ENCODE results near the gene HOXA13.
A peak's percentile ranks its signal among the peaks of the same experiment; 100 is the strongest.

Gene HOXA13

DNA sequence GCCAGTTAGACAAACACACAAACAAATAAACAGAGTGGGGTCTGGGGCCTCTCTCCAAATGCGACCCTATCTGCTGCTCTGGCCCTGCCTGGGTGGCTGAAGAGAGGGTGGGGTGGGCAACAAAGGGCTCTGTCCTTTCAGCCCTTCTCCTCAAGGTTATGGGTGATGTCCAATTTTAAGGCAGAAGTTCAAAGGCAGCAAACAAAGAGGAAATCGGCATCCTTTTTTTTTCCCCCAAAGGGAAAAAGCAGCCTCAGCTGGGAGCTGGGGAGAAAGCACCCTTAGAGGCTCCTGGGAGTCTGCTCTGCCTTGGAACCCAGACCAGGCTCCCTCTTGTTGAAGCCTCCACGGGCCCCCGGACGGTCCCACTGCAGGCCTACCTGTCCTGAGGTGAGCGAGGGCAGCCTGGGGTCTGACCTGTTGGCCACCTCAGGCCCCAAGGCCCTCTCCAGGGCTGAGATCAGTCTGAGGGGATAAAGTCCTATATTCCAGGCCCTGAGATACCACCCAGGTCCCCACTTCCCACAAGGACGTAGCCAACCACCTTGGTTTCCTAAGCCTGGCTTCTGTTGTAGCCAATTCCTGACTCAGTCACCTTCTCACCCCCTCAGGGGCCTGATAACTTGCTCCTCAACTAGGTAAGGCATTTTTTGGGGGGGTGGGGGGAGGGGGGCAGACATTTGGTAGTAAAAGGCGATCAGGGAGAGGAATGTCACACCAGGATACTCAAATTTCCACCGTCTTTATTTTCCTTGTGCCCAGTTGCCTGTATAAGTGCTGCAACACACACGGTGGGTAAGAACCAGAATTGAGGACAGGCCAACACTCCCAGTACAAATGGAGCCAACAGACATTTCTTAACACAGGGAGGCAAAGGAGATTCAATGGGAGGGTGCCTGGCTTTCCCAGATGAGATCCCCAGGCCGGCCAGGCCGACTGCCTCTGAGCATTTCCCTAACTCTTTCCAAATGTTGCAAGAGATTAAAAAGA is 19.2 kb downstream of the HOXA13 start:
- DNase-seq = peak; percentile 37

- peak; percentile 92 for DNase-seq
Measured at GRCh38 chr7:27179503-27180430, 20.1 kb downstream of the HOXA13 start.

GRCh38 chr7:27179030-27179429 is 20.9 kb downstream of the HOXA13 start:
- DNase-seq = peak; percentile 44

DNA sequence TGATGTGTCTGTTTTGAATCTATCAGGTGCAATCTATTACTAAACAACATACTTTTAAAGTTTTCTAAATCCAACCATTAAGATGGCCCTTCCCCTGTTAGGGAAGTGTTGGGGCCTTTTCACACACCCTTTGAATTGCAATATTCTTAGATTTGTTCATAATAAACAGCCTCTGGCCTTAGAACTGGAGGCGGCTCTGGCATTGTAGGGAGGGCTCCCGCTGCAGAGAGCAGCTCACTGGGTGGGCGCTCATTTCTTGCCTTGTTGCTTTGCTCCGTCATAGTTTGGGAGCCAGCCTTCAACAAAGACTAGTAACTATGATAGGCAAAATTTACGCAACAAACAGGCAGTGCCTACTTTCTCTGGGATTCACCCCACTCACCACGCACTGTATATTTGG is 21.5 kb downstream of the HOXA13 start:
- peak; percentile 52 for DNase-seq

- DNase-seq = peak; percentile 47
Measured at GRCh38 chr7:27177795-27178320, 22.0 kb downstream of the HOXA13 start.

- peak; percentile 67 for DNase-seq
Measured at GRCh38 chr7:27176962-27177794, 22.7 kb downstream of the HOXA13 start.

DNA sequence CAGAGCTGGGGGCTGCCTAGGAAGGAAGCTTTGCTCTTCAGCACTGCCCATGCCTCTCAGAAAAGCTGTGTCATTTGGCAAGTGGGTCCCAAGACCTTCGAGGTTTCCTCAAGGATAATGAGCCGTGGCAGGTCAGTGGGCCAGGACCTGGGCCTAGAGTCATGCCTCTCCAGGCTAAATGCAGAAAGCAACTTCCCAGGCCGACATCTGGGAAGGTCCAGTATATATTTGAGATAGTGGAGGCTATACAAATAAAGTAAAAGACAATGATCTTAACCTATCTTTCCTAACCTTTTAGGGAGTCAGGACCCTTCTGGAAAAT is 23.4 kb downstream of the HOXA13 start:
- no peak for DNase-seq

DNA sequence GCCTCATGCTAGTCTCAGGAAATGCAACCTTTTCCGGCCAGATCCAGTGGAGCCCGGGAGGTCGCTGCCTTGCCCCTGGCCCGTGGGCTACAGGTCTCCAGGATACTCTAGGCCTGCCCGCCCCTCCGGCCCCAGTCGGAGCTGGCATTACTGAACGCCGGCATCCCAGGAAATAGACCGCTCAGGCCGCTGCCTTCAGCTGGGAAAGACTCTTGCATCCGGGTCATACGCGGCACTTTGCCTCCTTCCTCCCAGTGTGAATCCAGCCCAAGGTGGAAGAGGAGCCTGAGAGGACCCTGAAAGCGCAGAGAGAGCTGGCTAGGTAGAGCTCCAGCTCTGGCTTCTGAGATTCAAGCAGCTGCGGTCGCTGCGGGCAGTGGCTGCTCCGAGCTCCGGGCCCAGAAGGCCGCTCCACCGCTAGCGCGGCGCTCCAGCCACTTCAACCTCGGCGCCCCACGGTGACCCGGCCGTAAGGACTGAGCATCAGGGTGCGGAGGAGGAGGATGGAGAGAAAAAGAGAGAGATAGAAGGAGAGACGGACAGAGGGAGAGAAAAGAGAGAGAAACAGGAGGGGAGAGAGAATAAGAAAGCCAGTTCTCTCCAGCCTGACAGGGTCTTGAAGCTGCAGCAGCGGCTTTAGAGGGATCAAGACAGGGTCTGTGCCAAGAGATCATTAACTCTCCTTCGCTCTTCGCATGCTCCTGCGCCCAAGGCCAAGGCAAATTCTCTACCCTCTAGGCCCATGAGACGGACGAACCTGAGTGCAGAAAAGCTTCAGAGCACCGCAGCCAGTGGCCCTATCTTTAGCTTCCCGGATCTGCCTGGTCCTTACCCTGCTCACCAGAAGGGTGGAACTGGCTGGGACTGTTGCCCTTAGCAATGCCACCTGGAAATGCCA is 24.0 kb downstream of the HOXA13 start:
- DNase-seq = peak; percentile 59

- peak; percentile 78 for DNase-seq
Measured at GRCh38 chr7:27174874-27175625, 24.8 kb downstream of the HOXA13 start.

- DNase-seq = peak; percentile 91
Measured at GRCh38 chr7:27173956-27174873, 25.7 kb downstream of the HOXA13 start, which contains the start of gene HOXA10. Gene HOXA10, minus strand, starts transcription at chr7:27174320. Its CDS starts 14 bp downstream, at chr7:27174306.

GRCh38 chr7:27173511-27173955 is 26.4 kb downstream of the HOXA13 start:
- peak; percentile 53 for DNase-seq

- DNase-seq = peak; percentile 89
Measured at GRCh38 chr7:27172823-27173510, 26.9 kb downstream of the HOXA13 start.

- DNase-seq = no peak
Measured at GRCh38 chr7:27172315-27172774, 27.5 kb downstream of the HOXA13 start.

DNA sequence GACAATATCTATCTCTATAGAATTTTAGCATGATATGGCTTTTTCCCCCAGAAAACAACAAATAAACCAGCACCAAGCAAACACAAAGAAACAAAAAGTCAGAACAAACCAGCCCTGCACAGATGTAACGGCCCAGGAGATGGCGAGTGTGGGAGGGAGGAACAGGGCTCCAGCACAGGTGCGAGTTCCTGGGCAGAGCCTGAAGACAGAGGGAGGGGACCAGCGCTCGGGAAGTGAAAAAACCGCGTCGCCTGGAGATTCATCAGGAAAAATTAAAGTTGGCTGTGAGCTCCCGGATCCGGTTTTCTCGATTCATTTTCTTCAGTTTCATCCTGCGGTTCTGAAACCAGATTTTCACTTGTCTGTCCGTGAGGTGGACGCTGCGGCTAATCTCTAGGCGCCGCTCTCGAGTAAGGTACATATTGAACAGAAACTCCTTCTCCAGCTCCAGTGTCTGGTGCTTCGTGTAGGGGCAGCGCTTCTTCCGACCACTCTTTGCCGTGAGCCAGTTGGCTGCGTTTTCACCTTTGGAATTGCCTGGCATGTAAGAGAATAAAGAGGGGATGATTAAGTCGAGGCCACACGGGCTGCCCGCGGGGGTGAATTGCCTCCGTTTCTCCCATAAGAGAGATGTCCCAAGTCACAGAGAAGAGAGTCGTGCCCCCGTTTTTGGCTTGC is 28.1 kb downstream of the HOXA13 start:
- DNase-seq = peak; percentile 62

- peak; percentile 57 for DNase-seq
Measured at GRCh38 chr7:27171325-27171636, 28.6 kb downstream of the HOXA13 start.

DNA sequence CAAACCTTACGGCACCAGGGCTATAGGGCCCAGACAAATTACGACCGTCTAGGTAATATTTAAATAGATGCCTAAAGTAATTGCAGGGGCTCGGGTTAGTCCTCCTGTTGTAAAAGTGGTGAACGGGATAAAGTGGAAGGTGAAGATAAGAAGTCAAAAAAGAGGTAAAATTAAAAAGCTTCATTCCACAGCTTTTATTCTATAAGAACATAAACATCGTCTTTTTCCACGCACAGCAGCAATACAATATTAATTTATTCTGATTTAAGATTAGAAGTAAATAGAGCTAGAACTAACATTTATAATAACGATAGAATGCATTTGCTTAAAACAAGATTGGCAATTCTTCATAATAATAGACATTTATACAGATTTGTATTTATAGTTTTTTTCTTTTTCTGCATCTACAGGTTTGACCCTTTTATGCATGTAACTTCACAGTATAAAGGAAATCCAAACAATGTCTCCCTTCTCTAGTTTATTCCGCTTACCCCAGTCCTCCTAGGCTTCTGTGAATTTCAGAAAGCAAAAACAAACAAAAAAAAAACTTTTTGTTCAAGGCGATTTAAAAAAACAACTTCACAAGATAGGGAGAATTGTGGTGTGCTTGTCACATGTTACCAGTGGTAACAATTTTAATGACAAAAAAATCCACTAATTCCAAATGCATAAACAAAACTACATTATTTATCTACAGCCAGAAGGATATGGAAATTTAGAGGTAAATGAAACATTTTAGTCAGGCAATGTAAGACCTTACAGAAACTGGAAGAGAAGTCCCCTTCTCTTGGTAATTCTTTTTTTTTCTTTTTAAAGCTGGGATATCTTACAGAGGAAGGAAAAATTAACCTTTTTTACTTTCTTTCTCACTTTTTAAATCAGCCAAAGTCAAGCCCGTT is 29.2 kb downstream of the HOXA13 start:
- no peak for DNase-seq
